ENCODE measurements around the gene HECTD3.
A peak's percentile ranks its signal among the peaks of the same experiment; 100 is the strongest.
"Not testable (repeated sequence)": the region's sequence is repeated elsewhere in the genome, so short reads cannot be mapped to it uniquely, and the experiment has no call there.

Gene HECTD3

DNA sequence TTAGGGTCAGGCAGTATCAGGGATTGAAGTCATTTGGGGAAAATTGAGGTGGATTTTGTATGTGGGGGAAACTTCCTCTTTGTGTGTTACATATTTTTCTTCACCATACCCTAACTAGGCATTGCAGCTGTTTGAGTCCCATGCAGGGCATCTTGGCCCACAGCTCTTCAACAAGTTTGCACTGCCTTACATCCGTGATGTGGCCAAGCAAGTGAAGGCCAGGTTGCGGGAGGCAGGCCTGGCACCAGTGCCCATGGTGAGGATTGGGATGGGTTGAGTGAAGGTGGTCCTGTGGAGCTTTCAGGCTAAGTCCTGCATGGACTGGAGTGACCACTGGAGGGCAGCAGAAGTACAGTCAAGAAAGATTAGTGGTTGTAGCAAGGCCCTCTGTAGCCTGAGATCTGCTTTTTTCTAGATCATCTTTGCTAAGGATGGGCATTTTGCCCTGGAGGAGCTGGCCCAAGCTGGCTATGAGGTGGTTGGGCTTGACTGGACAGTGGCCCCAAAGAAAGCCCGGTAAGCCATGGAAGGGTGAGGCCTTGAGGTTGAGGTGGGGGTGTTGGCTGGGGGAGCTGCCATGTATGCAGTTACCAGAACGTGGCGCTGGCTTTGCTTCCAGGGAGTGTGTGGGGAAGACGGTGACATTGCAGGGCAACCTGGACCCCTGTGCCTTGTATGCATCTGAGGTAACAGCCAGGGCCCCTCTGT lies 3.4 kb upstream of the HECTD3 start:
- peak; percentile 86 for DNase-seq (ENCODE audit: low spot score)

- no peak for DNase-seq (ENCODE audit: low spot score)
Observed at GRCh38 chr1:45013551-45014209, 2.6 kb upstream of the HECTD3 start.

DNA sequence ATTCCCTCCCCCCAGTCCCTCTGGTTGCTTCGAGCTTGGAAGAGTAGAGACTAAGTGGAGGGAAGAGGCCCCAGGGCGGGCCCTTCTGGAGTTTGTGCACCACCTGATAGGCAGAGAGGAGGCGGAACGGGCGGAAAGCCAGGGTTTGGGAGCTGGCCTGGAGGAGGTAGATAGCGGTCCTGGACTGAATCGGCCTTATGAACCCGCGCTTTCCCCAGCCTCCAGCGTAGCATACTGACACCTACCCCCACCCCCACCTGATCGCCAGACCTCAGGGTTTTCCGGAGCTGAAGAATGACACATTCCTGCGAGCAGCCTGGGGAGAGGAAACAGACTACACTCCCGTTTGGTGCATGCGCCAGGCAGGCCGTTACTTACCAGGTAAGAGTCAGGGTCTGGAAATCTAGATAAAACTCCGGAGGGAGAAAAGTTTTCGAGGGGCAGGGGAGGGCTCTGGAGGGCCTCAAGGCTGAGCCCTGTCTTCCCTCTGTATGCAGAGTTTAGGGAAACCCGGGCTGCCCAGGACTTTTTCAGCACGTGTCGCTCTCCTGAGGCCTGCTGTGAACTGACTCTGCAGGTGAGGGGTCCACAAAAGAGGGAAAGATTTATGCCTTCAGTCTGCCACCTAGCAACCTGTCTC lies 1.6 kb upstream of the HECTD3 start:
- DNase-seq (ENCODE audit: low spot score), result peak; percentile 76

DNA sequence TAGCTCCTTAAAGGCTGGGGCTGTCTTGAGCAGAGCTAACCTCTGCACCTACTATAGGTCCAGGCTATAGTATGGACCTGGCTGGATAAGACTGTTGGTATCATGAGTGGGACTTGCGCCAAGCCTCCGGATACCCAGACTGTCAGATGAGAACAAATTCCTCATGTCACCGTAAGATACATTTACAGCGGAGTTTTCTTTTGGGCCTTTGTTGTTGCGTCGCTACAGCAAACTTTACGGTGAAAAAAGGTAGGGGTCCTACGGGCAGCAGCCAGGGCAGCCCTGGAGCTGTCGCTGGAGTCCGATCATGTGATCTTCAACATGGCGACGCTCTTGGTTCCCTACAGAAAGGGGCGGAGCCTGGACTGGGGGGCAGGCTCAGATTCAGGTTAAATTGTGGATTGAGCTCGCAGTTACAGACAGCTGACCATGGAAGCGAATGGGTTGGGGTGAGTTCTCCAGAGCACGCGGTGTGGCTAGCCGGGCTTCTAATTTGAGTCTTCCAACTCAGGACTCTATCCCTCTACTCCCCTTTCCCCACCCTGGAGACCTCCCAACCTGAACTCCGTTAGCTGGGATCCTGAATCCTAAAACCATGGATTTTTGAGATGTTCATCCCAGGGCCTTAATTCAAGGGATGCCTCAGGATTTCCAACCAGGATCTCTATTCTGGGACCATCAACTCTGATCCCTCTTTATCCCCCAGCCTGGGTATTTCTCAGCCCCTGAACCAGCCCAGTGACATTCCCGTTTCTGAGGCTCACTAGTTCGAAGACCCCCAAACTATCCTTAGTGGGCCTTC lies 914 bp upstream of the HECTD3 start, which contains the start of gene UROD:
Gene UROD, plus strand, starts transcription at position 418 of the 802 bp plus-strand sequence. Its CDS starts 12 bp downstream, at position 430.
- DNase-seq (ENCODE audit: low spot score), result peak; percentile 96

DNA sequence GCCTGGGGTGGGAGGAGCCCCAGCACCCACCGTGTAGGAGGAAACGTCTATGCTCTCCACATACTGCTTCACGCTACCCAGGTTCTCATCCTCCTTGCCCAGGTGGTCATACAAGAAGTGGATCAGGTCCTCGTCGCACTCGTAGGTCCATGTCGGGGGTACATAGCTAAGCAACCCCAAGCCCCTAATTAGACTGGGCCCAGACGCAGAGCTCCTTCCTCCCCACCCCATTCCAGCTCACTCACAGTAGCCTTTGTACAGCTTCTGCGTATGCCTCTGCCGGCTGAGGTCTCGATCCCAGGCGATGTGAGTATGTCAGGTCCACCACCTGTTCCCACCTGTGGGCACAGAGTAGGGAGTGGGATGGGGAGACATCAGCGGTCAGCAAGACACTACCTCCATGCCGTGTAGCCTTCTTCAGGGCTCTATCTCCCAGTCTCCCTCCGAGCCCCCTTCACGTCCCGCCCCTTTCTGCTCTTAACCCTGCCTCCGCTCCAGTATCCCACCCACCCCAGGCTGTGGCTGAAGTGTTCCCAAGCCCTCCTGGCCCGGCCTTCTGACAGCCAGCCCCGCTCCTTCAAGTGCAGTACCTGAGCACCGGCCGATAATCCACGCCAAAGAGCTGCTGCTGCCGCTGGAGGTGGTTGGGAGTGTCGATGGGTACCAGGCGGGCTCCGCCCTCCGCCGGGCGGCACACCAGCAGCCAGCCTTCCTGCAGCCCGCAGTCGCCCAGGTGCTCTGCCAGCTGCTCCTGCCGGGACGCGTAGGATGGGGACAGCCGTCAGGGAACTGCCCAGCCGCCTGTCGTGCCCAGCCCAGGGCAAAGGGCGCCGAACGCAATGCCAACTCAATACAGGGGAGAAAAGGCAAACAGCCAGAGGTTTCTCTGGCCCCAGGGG lies 919 bp downstream of the HECTD3 start:
- DNase-seq (ENCODE audit: low spot score), result peak; percentile 42

GRCh38 chr1:45009296-45009865 lies 1.7 kb downstream of the HECTD3 start:
- no peak for DNase-seq (ENCODE audit: low spot score)

DNA sequence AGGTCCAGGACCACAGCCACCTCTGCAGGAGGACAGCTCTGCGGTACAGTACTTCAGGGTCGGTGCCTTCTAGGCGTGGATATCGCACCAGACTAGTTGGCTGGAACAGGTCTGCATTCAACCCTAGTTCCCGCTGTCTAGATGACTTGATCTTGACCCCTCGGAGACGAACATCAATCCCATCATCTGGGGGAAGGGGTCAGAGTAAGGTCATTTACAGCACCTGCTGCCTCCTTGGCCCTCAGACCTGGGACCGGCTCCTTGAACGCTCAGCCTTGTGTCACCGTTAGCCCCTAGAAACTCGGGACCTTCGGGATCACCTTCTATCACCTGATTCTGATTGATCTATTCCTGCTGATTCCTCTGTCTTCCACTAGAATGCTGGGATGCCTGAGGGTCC lies 2.6 kb downstream of the HECTD3 start:
- no peak for DNase-seq (ENCODE audit: low spot score)

DNA sequence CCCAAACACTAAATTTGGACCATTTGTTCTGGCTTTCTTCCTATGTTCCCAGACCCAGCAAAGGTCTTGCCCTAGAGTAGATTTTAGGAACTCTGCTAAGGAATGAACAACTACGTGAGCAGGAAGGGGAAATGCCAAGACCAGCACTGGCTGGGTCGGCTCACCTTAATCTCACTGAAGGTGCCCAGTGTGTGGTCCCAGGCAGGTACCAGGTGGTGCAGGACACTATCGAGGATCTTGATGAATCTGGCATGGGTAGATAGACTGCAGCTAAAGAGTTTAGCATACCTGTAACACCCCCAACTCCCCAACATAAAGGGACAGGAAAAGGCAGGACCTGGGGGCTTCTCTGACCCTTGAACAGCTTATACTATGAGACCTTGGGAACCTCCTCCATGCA lies 3.0 kb downstream of the HECTD3 start:
- no peak for DNase-seq (ENCODE audit: low spot score)

GRCh38 chr1:45007311-45007710 lies 3.8 kb downstream of the HECTD3 start:
- no peak for DNase-seq (ENCODE audit: low spot score)

GRCh38 chr1:45005761-45006160 lies 5.4 kb downstream of the HECTD3 start:
- no peak for DNase-seq (ENCODE audit: low spot score)

DNA sequence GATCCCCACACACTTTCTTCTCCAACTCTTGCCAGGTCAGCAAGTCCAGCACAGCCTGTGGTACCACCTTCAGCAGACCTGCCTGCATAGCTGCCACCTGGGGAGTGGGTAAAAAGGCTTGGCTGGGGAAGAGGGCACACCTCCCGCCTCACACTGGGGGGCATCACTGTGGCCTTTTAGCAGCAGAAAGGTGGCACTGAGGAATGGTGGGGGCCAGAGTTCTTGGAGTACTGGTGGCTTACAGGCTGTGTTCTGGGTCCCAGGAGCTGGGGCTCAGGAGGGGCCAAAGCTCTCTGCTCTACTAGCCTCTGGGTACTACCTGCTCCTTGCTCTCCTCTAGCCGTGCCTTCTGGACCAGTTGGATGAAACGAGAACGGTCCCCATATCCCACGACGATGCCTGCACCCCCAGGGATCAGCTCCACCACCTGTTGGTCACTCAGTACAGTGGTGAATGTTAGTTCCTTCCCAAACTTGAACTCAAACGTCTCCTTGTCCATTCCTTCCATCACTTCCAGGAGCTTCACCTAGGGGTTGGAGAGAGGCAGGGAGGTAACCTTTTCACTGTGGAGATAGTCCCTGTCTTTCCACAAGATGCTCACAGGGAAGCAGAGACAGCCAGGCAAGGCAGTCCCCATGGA lies 6.7 kb downstream of the HECTD3 start:
- no peak for DNase-seq (ENCODE audit: low spot score)

DNA sequence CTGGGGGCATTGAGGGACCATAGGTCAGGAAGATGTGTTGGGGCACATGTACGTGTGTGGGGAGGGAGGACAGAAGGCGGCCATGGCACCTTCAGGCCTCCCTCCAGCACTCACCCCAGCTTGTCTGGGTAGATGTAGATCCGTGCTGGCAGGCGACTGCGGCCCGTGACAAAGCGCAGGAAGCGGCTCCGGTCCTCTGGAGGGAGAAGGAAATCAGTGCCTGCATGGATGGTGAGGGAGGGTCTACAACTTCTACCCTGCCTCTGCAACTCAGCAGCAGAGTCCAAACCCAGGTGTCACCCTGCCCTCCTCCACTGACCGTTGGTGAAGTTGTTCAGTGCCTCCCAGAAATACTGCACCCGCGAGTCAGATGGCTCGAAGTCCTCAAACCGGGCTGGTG lies 7.4 kb downstream of the HECTD3 start:
- no peak for DNase-seq (ENCODE audit: low spot score)

GRCh38 chr1:45002650-45003645 lies 8.2 kb downstream of the HECTD3 start:
- DNase-seq (ENCODE audit: low spot score), result no peak

DNA sequence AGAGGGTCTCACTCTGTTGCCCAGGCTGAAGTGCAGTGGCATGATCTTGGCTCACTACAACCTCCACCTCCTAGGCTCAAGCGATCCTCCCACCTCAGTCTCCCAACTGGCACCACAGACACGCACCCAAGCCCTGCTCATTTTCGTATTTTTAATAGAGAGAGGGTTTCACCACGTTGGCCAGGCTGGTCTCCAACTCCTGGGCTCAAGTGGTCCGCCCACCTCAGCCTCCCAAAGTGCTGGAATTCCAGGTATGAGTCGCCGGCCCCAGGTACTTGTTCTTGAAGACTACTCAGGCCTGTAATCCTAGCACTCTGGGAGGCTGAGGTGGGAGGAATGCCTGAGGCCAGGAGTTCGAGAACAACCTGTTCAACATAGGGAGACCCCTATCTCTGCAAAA lies 9.5 kb downstream of the HECTD3 start:
- DNase-seq (ENCODE audit: low spot score), result not testable (repeated sequence)

DNA sequence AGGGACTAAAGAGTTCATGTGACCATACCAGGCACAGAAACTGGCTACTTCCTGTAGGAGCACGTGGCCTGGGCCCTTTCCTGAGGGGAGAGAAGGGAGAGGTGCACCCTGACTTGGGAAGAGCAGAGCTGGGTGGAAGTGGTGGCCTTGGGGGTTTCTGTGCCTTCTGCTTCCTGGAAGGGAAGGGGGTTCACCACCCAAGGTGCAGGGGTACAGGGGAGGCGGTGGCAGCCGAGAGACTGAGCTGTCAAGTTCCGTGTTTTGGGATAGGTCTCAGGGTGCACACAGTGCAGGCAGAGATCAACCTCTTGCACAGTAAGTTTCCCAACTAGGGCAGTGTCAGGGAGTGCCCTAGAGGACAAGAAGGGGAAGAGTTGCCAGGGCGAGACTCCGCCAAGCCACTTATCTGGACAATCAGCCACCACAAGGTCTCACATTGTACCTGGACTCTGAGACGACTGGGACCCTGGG lies 10.1 kb downstream of the HECTD3 start:
- no peak for DNase-seq (ENCODE audit: low spot score)

GRCh38 chr1:44999232-44999631 lies 11.9 kb downstream of the HECTD3 start:
- no peak for DNase-seq (ENCODE audit: low spot score)

DNA sequence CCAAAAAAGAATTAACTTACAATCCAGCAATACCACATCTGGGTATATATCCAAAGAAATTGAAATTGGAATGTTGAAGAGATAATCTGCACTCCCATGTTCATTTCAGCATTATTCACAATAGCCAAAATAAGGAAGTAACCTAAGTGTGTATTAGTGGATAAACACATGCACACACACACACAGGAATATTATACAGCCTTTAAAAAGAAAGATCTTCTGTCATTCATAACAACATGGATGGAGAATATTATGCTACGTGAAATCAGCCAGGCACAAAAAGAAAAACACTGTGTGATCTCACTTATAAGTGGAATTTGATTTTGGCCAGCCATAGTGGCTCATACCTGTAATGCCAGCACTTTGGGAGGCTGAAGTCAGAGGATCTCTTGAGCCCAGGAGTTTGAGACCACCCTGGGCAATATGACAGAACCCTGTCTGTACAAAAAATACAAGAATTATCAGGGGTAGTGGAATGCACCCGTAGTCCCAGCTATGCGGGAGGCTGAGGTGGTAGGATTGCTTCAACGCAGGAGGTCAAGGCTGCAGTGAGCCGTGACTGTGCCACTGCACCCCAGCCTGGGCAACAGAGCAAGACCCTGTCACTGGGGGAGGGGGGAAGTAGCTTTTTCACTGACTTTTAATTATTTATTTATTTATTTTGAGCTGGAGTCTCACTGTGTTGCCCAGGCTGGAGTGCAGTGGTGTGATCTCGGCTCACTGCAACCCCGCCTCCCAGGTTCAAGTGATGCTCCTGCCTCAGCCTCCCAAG lies 15.5 kb downstream of the HECTD3 start:
- DNase-seq (ENCODE audit: low spot score), result no peak

- DNase-seq (ENCODE audit: low spot score), result no peak
Observed at GRCh38 chr1:44994309-44994898, 16.7 kb downstream of the HECTD3 start.

Data from hepatic stellate cell (primary cell).